ENCODE results near the gene PNPLA2.

Gene PNPLA2

DNA sequence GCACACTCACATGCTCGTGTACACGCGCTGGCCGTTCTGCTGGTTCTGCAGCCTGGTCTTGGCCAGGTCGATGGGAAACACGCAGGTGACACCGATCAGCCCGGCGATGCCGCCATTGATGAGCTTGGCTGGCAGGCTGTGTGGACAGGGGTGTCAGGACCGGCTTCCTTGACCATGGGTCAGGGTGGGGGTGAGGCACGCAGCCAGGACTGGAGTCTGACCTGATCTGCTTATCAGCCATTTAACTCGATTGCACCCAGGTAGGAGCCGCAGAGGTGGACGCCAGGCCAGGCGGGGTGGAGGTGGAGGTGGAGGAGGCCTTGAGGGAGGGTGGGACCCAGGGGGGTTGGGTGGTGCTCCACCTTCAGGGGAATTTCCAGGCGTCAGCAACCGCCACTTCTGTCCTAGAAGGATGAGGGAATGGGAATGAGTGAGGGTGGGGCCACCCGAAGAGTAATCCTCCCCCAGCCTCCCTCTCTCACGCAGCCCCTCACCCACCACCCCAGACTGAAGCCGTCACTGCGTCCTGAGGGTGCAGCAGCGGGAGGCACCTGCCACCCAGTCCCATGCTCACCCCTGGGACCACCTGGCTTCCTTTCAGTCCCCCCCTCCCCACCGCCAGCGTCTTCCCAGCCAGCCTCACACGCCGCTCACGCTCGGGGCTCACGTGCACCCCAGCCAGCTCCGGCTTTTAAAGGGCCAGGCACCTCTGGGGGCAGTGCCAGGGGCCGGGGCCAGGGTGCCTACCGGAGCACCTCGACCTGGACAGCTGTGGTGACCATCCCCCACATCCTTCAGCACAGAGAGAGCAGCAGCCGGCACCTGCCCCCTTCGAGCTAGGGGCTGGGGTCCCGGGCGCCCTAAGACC is 23.7 kb upstream of the PNPLA2 start:
- no peak for TF ChIP-seq POLR2AphosphoS5 (IDR thresholded peaks at IDR 0.05; ENCODE audit: low read depth, low read length)
- TF ChIP-seq FOXP2 (optimal IDR thresholded peaks at IDR 0.05; ENCODE audit: borderline replicate concordance, extremely low read depth, extremely low read length, insufficient read depth) = no peak
- TF ChIP-seq, protein P1, sequence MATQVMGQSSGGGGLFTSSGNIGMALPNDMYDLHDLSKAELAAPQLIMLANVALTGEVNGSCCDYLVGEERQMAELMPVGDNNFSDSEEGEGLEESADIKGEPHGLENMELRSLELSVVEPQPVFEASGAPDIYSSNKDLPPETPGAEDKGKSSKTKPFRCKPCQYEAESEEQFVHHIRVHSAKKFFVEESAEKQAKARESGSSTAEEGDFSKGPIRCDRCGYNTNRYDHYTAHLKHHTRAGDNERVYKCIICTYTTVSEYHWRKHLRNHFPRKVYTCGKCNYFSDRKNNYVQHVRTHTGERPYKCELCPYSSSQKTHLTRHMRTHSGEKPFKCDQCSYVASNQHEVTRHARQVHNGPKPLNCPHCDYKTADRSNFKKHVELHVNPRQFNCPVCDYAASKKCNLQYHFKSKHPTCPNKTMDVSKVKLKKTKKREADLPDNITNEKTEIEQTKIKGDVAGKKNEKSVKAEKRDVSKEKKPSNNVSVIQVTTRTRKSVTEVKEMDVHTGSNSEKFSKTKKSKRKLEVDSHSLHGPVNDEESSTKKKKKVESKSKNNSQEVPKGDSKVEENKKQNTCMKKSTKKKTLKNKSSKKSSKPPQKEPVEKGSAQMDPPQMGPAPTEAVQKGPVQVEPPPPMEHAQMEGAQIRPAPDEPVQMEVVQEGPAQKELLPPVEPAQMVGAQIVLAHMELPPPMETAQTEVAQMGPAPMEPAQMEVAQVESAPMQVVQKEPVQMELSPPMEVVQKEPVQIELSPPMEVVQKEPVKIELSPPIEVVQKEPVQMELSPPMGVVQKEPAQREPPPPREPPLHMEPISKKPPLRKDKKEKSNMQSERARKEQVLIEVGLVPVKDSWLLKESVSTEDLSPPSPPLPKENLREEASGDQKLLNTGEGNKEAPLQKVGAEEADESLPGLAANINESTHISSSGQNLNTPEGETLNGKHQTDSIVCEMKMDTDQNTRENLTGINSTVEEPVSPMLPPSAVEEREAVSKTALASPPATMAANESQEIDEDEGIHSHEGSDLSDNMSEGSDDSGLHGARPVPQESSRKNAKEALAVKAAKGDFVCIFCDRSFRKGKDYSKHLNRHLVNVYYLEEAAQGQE (IDR thresholded peaks at IDR 0.05; ENCODE audit: insufficient read depth in 1 of 2, low read depth in 2 of 2, low read length in 2 of 2) = no peak

DNA sequence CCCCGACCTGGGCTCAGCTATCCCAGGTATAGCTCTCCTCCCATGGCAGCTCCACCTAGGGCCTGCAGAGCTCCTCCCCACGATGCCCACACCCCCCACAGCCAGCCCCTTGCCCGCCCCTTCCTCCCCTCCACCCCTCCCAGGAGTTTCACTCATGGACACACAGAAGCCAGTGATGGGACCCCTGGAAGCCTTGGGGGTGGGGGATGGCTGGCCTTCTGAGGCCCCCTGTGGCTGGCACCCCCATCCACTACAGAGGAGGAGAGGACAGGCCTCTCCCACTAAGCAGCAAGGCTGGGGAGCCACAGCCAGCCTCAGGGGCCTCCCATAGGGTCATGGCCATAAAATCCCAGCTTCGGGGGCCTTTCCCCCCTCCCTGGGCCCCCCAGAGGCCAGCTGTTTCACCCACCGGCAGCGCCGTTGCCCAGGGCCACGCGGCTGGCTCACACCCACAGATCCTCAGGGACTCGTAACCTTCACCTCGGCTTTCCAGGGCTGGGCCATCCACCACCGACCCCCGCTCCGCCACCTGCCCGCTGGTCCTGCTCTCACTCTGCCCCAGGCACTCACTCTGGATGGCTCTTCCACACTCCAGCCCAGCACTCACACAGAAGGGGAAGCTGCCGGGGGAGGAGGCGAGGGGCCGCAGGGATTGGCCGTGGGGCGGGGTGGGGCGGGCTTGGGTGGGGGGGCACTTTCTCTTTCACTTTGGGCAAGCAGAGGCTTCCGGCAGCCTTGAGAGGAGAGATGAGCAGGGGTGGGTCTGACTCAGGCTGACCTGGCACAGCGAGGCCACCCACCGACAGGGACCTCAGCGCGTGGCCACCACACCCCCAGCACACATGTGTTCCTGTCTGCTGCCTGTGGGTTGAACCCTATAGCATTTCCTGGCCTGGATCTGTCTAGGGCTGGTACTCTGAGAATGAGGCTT is 22.8 kb upstream of the PNPLA2 start:
- TF ChIP-seq, protein P1 (IDR thresholded peaks at IDR 0.05; ENCODE audit: insufficient read depth in 1 of 2, low read depth in 2 of 2, low read length in 2 of 2) = no peak
- TF ChIP-seq FOXP2 (optimal IDR thresholded peaks at IDR 0.05; ENCODE audit: borderline replicate concordance, extremely low read depth, extremely low read length, insufficient read depth) (no peak), POLR2AphosphoS5 (IDR thresholded peaks at IDR 0.05; ENCODE audit: low read depth, low read length) (peak; percentile 71; the same call in 1 of the 2 replicates), TAF1 (IDR thresholded peaks at IDR 0.05; ENCODE audit: borderline replicate concordance, insufficient read depth, low read length) (0 out of 2 replicates have a peak, but pooled peaks have one; percentile 47), SIN3A (IDR thresholded peaks at IDR 0.05; ENCODE audit: borderline replicate concordance, insufficient read depth, low read length) (peak; percentile 96; the same call in 1 of the 2 replicates)

DNA sequence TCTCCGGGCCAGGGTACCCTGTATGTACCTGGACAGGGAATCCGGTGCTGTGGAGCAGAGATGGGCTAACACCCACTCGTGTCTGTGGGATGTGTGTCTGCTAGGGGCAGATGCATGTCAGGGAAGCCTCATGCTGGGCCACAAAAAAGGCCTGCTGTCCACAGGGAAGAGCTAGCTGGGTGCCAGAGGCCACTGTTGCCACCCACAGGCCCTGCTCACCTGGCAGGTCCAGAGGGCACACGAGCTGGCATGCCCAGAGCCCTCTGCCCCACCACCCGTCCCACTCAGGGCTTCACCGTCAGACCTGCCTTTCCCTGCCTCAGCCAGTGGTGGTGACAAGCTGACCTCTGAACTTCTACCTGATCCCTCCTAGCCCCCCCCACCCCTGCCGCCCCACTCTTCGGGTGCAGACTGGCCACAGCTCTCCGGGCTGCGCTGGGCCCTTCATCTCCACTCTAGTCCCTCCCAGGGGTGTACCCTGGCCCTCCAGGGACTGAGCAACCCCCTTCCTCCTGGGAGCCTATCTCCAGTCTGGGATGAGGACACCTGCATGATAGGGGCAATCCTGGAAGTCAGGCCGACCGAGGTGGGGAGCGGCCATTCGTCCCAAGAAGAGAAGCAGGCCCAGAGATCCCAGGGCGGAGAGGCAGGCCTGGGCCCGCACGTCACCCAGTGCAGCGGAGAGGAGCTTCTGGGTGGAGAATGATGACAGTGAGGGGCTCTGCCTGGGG is 22.0 kb upstream of the PNPLA2 start:
- TF ChIP-seq SIN3A (IDR thresholded peaks at IDR 0.05; ENCODE audit: borderline replicate concordance, insufficient read depth, low read length) (no peak), FOXP2 (optimal IDR thresholded peaks at IDR 0.05; ENCODE audit: borderline replicate concordance, extremely low read depth, extremely low read length, insufficient read depth) (no peak), TAF1 (IDR thresholded peaks at IDR 0.05; ENCODE audit: borderline replicate concordance, insufficient read depth, low read length) (no peak), POLR2AphosphoS5 (IDR thresholded peaks at IDR 0.05; ENCODE audit: low read depth, low read length) (no peak)
- TF ChIP-seq, protein P1 (IDR thresholded peaks at IDR 0.05; ENCODE audit: insufficient read depth in 1 of 2, low read depth in 2 of 2, low read length in 2 of 2) = no peak

DNA sequence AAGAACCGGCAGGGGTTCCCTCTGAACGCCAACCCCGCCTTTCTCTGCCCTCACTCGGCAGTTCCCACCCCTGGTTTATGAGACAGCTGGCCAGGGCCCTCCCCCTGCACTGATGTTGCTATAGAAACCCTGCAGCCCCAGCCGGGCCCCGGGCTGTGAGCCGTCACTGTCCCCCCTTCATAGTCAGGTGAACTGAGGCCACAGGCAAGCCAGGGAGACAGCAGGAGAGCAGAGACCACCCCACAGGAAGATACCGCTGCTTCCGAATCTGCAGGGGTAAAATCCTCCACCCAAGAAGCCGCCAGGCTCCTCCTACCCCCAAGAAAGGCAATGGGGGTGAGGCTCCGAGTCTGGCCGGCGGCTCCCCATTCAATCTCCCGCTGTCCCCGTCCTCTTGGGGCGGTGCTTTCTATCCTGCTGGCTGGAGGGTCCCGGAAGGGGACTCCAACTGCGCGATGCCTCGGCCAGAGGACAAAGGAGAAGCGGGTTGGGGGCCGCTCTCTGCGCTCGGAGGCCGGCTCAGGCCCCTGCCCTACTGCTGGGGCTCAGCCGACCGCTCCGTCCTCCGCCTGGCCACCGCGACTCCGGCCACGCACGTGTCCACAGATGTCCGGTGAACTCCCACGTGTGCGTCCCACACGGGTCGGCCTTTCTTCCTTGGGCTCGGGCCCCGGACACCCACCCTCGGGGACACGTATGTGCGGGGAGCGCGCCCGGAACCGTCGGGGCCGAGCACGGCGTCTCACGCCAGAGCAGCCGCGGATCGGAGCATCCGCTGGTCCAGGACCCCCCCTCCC is 21.2 kb upstream of the PNPLA2 start:
- TF ChIP-seq SIN3A (IDR thresholded peaks at IDR 0.05; ENCODE audit: borderline replicate concordance, insufficient read depth, low read length) = peak; percentile 64; the same call in 1 of the 2 replicates
- TF ChIP-seq, protein P1 (IDR thresholded peaks at IDR 0.05; ENCODE audit: insufficient read depth in 1 of 2, low read depth in 2 of 2, low read length in 2 of 2) = no peak
- TF ChIP-seq TAF1 (IDR thresholded peaks at IDR 0.05; ENCODE audit: borderline replicate concordance, insufficient read depth, low read length) = 0 out of 2 replicates have a peak, but pooled peaks have one; percentile 20
- no peak for TF ChIP-seq FOXP2 (optimal IDR thresholded peaks at IDR 0.05; ENCODE audit: borderline replicate concordance, extremely low read depth, extremely low read length, insufficient read depth)
- peak; percentile 69; the same call in 1 of the 2 replicates for TF ChIP-seq POLR2AphosphoS5 (IDR thresholded peaks at IDR 0.05; ENCODE audit: low read depth, low read length)
